ENCODE data around the gene RABEP1.
"Not testable (repeated sequence)": the region's sequence is repeated elsewhere in the genome, so short reads cannot be mapped to it uniquely, and the experiment has no call there.

RABEP1 gene

GRCh38 chr17:5424909-5425308 lies 142.8 kb downstream of the RABEP1 start:
- DNase-seq, result no peak

GRCh38 chr17:5425826-5426225 lies 143.7 kb downstream of the RABEP1 start:
- DNase-seq, result no peak

GRCh38 chr17:5429191-5429887 lies 147.3 kb downstream of the RABEP1 start:
- no peak for DNase-seq

GRCh38 chr17:5430413-5430999 lies 148.4 kb downstream of the RABEP1 start:
- no peak for DNase-seq

GRCh38 chr17:5431234-5431633 lies 149.2 kb downstream of the RABEP1 start:
- not testable (repeated sequence) for DNase-seq

GRCh38 chr17:5431949-5432556 lies 150.0 kb downstream of the RABEP1 start:
- DNase-seq, result no peak

GRCh38 chr17:5434984-5435383 lies 152.9 kb downstream of the RABEP1 start:
- DNase-seq, result no peak
